Left ventricle myocardium inferior (tissue), 1 donor: ENCODE results near the gene DUS2. TPM values are rescaled to one million over a fixed set of nuclear protein-coding genes. Genes with fewer than 3 reads are reported as not detected.
"Not testable (repeated sequence)": the region's sequence is repeated elsewhere in the genome, so short reads cannot be mapped to it uniquely, and the experiment has no call there.

Experiments
- DNase-seq: peaks from one replicate; pipeline ENCODE4 v3.0.0-alpha.2; 2020
- H3K27ac ChIP-seq: fragments of 200-600 bp; replicated peaks from 2 replicates; pipeline ENCODE4 v1.8.0; 2021
- H3K27me3 ChIP-seq: fragments of 200-600 bp; 2 replicates; pipeline ENCODE4 v1.8.0; 2021; ENCODE audit warnings: low read depth
- H3K36me3 ChIP-seq: fragments of 200-600 bp; 2 replicates; pipeline ENCODE4 v1.8.0; 2021
- H3K4me1 ChIP-seq: fragments of 200-600 bp; 2 replicates; pipeline ENCODE4 v1.8.0; 2021
- H3K4me3 ChIP-seq: fragments of 200-600 bp; 2 replicates; pipeline ENCODE4 v1.8.0; 2021; ENCODE audit warnings: mild to moderate bottlenecking, moderate library complexity
- H3K9me3 ChIP-seq: fragments of 200-600 bp; replicated peaks from 2 replicates; pipeline ENCODE4 v1.8.0; 2021
- intact Hi-C: fragments of 100-400 bp; cut with micrococcal nuclease; formaldehyde crosslinking; loops from one replicate; pipeline ENCODE4 v1.11.0; 2022
- total RNA-seq: library from RNA; stranded (reverse); fragmentation: NEBNext Ultra II Directional; extraction: Animal tissue kit (Norgen Biotek cat#: 25700); gene quantifications from one replicate; pipeline ENCODE4 v1.2.1, GENCODE V29; 2021
- TF ChIP-seq, protein P1 (sequence below): fragments of 200-600 bp; IDR thresholded peaks from 2 replicates; pipeline ENCODE4 v1.8.0; 2021; ENCODE audit warnings: antibody characterized with exemption, mild to moderate bottlenecking, borderline replicate concordance
- donor health status: DM: no; HTN: yes; CAD: no; lungs with severe emphysema.

DUS2 gene
- total RNA-seq, 1 donor from 2014 or later, result 6.8 TPM

DNA sequence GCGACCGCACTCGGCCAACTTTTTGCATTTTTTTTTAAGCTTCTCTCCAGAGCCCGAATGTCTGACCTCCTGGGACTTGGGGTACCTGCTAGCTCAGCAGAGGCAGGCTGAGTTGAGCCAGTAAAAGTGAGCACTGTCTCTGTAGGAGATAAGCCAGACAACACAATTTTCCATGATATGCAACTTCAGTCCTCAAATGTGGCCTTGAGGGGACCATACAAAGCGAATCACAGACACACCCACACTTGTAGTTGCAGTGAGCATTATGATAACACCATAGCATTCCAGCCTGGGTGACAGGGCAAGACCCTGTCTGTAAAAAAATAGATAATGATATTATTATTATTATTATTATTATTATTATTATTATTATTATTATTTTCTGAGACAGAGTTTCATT lies 26.4 kb upstream of the DUS2 start:
- DNase-seq, result no peak
- H3K9me3 ChIP-seq, result no peaks in the 10 kb centered on the region
- TF ChIP-seq, protein P1, sequence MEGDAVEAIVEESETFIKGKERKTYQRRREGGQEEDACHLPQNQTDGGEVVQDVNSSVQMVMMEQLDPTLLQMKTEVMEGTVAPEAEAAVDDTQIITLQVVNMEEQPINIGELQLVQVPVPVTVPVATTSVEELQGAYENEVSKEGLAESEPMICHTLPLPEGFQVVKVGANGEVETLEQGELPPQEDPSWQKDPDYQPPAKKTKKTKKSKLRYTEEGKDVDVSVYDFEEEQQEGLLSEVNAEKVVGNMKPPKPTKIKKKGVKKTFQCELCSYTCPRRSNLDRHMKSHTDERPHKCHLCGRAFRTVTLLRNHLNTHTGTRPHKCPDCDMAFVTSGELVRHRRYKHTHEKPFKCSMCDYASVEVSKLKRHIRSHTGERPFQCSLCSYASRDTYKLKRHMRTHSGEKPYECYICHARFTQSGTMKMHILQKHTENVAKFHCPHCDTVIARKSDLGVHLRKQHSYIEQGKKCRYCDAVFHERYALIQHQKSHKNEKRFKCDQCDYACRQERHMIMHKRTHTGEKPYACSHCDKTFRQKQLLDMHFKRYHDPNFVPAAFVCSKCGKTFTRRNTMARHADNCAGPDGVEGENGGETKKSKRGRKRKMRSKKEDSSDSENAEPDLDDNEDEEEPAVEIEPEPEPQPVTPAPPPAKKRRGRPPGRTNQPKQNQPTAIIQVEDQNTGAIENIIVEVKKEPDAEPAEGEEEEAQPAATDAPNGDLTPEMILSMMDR, result no peak
- peaks cover 27% of the 10 kb centered on the region for H3K4me1 ChIP-seq
- intact Hi-C loops, result no loop called here
- no peaks in the 10 kb centered on the region for H3K36me3 ChIP-seq
- no peak overlapping the region for H3K27ac ChIP-seq
- no peaks in the 10 kb centered on the region for H3K27me3 ChIP-seq
- H3K4me3 ChIP-seq, result no peak overlapping the region

DNA sequence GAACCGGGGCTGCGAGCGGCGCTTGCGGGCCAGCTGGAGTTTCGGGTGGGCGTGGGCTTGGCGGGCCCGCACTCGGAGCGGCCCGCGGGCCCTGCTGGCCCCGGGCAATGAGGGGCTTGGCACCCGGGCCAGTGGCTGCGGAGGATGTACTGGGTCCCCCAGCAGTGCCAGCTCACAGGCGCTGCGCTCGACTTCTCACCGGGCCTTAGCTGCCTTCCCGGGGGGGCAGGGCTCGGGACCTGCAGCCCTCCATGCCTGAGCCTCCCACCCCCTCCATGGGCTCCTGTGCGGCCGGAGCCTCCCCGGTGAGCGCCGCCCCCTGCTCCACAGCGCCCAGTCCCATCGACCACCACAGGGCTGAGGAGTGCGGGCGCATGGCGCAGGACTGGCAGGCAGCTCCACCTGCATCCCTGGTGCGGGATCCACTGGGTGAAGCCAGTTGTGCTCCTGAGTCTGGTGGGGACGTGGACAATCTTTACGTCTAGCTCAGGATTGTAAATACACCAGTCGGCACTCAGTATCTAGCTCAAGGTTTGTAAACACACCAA lies 24.8 kb upstream of the DUS2 start:
- peaks cover 18% of the 10 kb centered on the region for H3K4me1 ChIP-seq
- H3K36me3 ChIP-seq, H3K27me3 ChIP-seq, intact Hi-C loops, H3K27ac ChIP-seq, DNase-seq, H3K4me3 ChIP-seq, H3K9me3 ChIP-seq: not testable (repeated sequence)

DNA sequence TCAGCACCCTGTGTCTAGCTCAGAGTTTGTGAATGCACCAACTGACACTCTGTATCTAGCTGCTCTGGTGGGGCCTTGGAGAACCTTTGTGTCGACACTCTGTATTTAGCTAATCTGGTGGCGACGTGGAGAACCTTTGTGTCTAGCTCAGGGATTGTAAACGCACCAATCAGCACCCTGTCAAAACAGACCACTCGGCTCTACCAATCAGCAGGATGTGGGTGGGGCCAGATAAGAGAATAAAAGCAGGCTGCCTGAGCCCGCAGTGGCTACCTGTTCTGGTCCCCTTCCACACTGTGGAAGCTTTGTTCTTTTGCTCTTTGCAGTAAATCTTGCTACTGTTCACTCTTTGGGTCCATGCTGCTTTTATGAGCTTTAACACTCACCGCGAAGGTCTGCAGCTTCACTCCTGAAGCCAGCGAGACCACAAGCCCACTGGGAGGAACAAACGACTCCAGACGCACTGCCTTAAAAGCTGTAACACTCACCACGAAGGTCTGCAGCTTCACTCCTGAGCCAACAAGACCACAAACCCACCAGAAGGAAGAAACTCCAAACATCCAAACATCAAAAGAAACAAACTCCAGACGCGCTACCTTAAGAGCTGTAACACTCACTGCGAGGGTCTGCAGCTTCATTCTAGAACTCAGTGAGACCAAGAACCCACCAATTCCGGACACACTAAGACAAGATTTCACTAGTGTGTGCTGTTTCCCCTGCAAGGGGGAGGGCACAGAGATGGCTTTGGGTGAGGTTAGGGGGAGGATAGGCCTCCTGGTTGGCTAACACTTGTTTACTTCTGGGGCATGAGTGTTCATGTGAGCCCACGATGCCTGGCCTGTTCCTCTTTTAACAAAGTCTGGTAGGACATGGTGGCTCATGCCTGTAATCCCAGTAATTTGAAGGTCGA lies 24.1 kb upstream of the DUS2 start, which contains the start of gene DPEP2:
Gene DPEP2 (minus strand): TSS at position 706 of the 910 bp plus-strand sequence. CDS start 6,272 bp downstream, outside the sequence.
- H3K27me3 ChIP-seq, H3K9me3 ChIP-seq, DNase-seq, intact Hi-C loops, H3K36me3 ChIP-seq: not testable (repeated sequence)
- H3K4me1 ChIP-seq, result peaks cover 11% of the 10 kb centered on the region
- H3K4me3 ChIP-seq, result peak within 1 kb of the TSS; percentile 34
- peak within 1 kb of the TSS; percentile 75 for H3K27ac ChIP-seq

GRCh38 chr16:67999985-68000384 lies 23.1 kb upstream of the DUS2 start:
- H3K4me1 ChIP-seq, result peaks cover 11% of the 10 kb centered on the region
- peak overlapping the region; percentile 75 for H3K27ac ChIP-seq
- no peak overlapping the region for H3K4me3 ChIP-seq
- TF ChIP-seq, protein P1, result no peak
- H3K9me3 ChIP-seq, result no peaks in the 10 kb centered on the region
- intact Hi-C loops, result no loop called here
- no peaks in the 10 kb centered on the region for H3K36me3 ChIP-seq
- DNase-seq, result no peak
- H3K27me3 ChIP-seq, result no peaks in the 10 kb centered on the region

GRCh38 chr16:68000450-68000849 lies 22.6 kb upstream of the DUS2 start:
- Histone ChIP-seq H3K27ac (peak overlapping the region; percentile 75), H3K27me3 (no peaks in the 10 kb centered on the region), H3K9me3 (no peaks in the 10 kb centered on the region), H3K36me3 (no peaks in the 10 kb centered on the region), H3K4me1 (peaks cover 11% of the 10 kb centered on the region), H3K4me3 (no peak overlapping the region)
- no peak for DNase-seq
- TF ChIP-seq, protein P1, result no peak
- intact Hi-C loops, result no loop called here

GRCh38 chr16:68003031-68003430 lies 20.1 kb upstream of the DUS2 start:
- H3K4me3 ChIP-seq, result no peak overlapping the region
- no peaks in the 10 kb centered on the region for H3K27me3 ChIP-seq
- TF ChIP-seq, protein P1, result no peak
- no peak for DNase-seq
- H3K9me3 ChIP-seq, result no peaks in the 10 kb centered on the region
- H3K36me3 ChIP-seq, result no peaks in the 10 kb centered on the region
- intact Hi-C loops, result no loop called here
- H3K4me1 ChIP-seq, result peaks cover 11% of the 10 kb centered on the region
- no peak overlapping the region for H3K27ac ChIP-seq
